Right lobe of liver (tissue), 4 donors: ENCODE measurements around the gene NECAP2.
"Not testable (repeated sequence)": the region's sequence is repeated elsewhere in the genome, so short reads cannot be mapped to it uniquely, and the experiment has no call there.

Experiments
- CTCF ChIP-seq, 4 donors: fragments of 200-600 bp in 3 of 4; fragments of 450-650 bp in 1 of 4; IDR thresholded peaks; one replicate each; pipeline versions ENCODE4 v1.5.1 to v1.8.0; 2016 to 2022; ENCODE audit warnings: antibody characterized with exemption in 4 of 4, mild to moderate bottlenecking in 2 of 4
- POLR2A ChIP-seq: fragments of 450-650 bp; IDR thresholded peaks from one replicate; pipeline ENCODE4 v1.6.1; 2017; ENCODE audit warnings: antibody characterized with exemption, mild to moderate bottlenecking
- donor health status: DM: no; HTN: no; CAD: no.
- donor health status: DM: no; HTN: no; CAD: no.
- donor health status: DM: no; HTN: yes; CAD: no.

DNA sequence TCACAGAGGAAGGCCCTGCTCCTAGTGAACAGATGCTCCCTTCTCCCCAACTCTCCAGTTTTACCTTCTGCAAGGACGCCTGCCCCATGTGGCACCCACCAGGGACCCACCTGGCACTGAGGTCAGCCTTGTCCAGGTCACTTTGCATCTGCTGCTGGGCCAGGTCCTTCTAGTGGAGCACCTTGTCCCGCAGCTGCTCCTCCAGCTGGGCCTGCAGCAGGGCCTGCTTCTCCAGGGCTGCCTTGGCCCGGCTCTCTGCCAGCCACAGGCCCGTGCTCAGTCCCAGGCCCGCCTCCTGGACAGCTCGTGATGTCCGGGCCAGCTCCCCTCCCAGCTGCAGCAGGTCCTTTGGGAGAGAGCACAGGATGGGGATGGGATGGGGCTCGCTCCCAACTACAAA is 45.8 kb downstream of the NECAP2 start:
- TF ChIP-seq CTCF (IDR thresholded peaks at IDR 0.05); POLR2A: not testable (repeated sequence)
